ENCODE results near the gene SGCG.

SGCG gene

GRCh38 chr13:23180711-23181110, at the start of gene SGCG:
SGCG (plus strand) TSS chr13:23180979; CDS start chr13:23203695, 22,716 bp downstream.
- no peaks in the 10 kb centered on the region for H3K79me2 ChIP-seq (ENCODE audit: insufficient read depth, low read length)
- no peak within 1 kb of the TSS for H3K27ac ChIP-seq (ENCODE audit: low read depth, low read length, poor library complexity, severe bottlenecking)
- no peak within 1 kb of the TSS for H3K9ac ChIP-seq (ENCODE audit: low read length)
- H3K4me2 ChIP-seq (ENCODE audit: low read length), result no peak within 1 kb of the TSS
- no peaks in the 10 kb centered on the region for H3K9me3 ChIP-seq (ENCODE audit: low read length)
- TF ChIP-seq CTCF (IDR thresholded peaks at IDR 0.05; ENCODE audit: low read length) (no peak), EZH2 (IDR thresholded peaks at IDR 0.05; ENCODE audit: borderline replicate concordance, low read length) (no peak)
- H4K20me1 ChIP-seq (ENCODE audit: insufficient read depth, low read length), result no peaks in the 10 kb centered on the region
- no peaks in the 10 kb centered on the region for H3K36me3 ChIP-seq (ENCODE audit: insufficient read depth, low read length)
- no peaks in the 10 kb centered on the region for H3F3A ChIP-seq (ENCODE audit: insufficient read depth, low read length)
- H3K9me2 ChIP-seq (ENCODE audit: low read depth, low read length), result no peaks in the 10 kb centered on the region
- no peak within 1 kb of the TSS for H2AFZ ChIP-seq (ENCODE audit: low read length)
- no peaks in the 10 kb centered on the region for H3K4me1 ChIP-seq (ENCODE audit: insufficient read depth, low read length, severe bottlenecking)
- H3K27me3 ChIP-seq (ENCODE audit: insufficient read depth, low read length), result no peaks in the 10 kb centered on the region
- no peak within 1 kb of the TSS for H3K4me3 ChIP-seq (ENCODE audit: low read depth, low read length, poor library complexity, severe bottlenecking)

GRCh38 chr13:23134542-23134941, 46.2 kb upstream of the SGCG start:
- Histone ChIP-seq H3K79me2 (ENCODE audit: insufficient read depth, low read length) (no peaks in the 10 kb centered on the region), H3K36me3 (ENCODE audit: insufficient read depth, low read length) (no peaks in the 10 kb centered on the region), H3K4me3 (ENCODE audit: low read depth, low read length, poor library complexity, severe bottlenecking) (no peak overlapping the region), H3K27me3 (ENCODE audit: insufficient read depth, low read length) (no peaks in the 10 kb centered on the region), H3F3A (ENCODE audit: insufficient read depth, low read length) (no peaks in the 10 kb centered on the region), H3K4me2 (ENCODE audit: low read length) (no peak overlapping the region), H4K20me1 (ENCODE audit: insufficient read depth, low read length) (no peaks in the 10 kb centered on the region), H3K27ac (ENCODE audit: low read depth, low read length, poor library complexity, severe bottlenecking) (no peak overlapping the region), H3K4me1 (ENCODE audit: insufficient read depth, low read length, severe bottlenecking) (no peaks in the 10 kb centered on the region), H3K9ac (ENCODE audit: low read length) (no peak overlapping the region), H3K9me3 (ENCODE audit: low read length) (no peaks in the 10 kb centered on the region), H3K9me2 (ENCODE audit: low read depth, low read length) (no peaks in the 10 kb centered on the region), H2AFZ (ENCODE audit: low read length) (no peak overlapping the region)
- TF ChIP-seq EZH2 (IDR thresholded peaks at IDR 0.05; ENCODE audit: borderline replicate concordance, low read length), result no peak
- TF ChIP-seq CTCF (IDR thresholded peaks at IDR 0.05; ENCODE audit: low read length), result no peak

GRCh38 chr13:23140492-23140891, 40.3 kb upstream of the SGCG start:
- Histone ChIP-seq H3K27ac (ENCODE audit: low read depth, low read length, poor library complexity, severe bottlenecking) (no peak overlapping the region), H3K4me2 (ENCODE audit: low read length) (no peak overlapping the region), H3K4me1 (ENCODE audit: insufficient read depth, low read length, severe bottlenecking) (no peaks in the 10 kb centered on the region), H3K9me3 (ENCODE audit: low read length) (no peaks in the 10 kb centered on the region), H3K9ac (ENCODE audit: low read length) (no peak overlapping the region), H2AFZ (ENCODE audit: low read length) (no peak overlapping the region), H3F3A (ENCODE audit: insufficient read depth, low read length) (no peaks in the 10 kb centered on the region), H3K9me2 (ENCODE audit: low read depth, low read length) (no peaks in the 10 kb centered on the region), H3K4me3 (ENCODE audit: low read depth, low read length, poor library complexity, severe bottlenecking) (no peak overlapping the region), H4K20me1 (ENCODE audit: insufficient read depth, low read length) (no peaks in the 10 kb centered on the region), H3K27me3 (ENCODE audit: insufficient read depth, low read length) (no peaks in the 10 kb centered on the region), H3K36me3 (ENCODE audit: insufficient read depth, low read length) (no peaks in the 10 kb centered on the region), H3K79me2 (ENCODE audit: insufficient read depth, low read length) (no peaks in the 10 kb centered on the region)
- TF ChIP-seq EZH2 (IDR thresholded peaks at IDR 0.05; ENCODE audit: borderline replicate concordance, low read length), result no peak
- TF ChIP-seq CTCF (IDR thresholded peaks at IDR 0.05; ENCODE audit: low read length), result no peak
